HepG2 (cell line): Measurements from ENCODE around the gene PTPMT1. TPM values are rescaled to one million over a fixed set of nuclear protein-coding genes. Genes with fewer than 3 reads are reported as not detected.

Source experiments
- BHLHE40 ChIP-seq: IDR thresholded peaks from 2 replicates; pipeline ENCODE4 v1.6.1; 2011; ENCODE audit warnings: low read length, improper control_type of control experiment
- EZH2 ChIP-seq: conservative IDR thresholded peaks from 2 replicates; pipeline ENCODE4 v1.6.1; 2012; ENCODE audit warnings: mild to moderate bottlenecking, low read depth, low read length, moderate library complexity
- MED13 ChIP-seq: sonication (generic); formaldehyde crosslinking; IDR thresholded peaks from 2 replicates; pipeline ENCODE4 v1.5.0; 2020; ENCODE audit warnings: missing genetic modification reagents
- NFKBIZ ChIP-seq: IDR thresholded peaks from 2 replicates; pipeline ENCODE4 v1.6.1; 2018; ENCODE audit warnings: missing genetic modification reagents, missing compliant biosample characterization
- NR2F6 ChIP-seq, 2 experiments: IDR thresholded peaks; 2 replicates each; pipeline ENCODE4 v1.6.1; 2016; ENCODE audit warnings: antibody characterized with exemption in 1 of 2, mild to moderate bottlenecking in 1 of 2
- SNAPC2 ChIP-seq: sonication (generic); formaldehyde crosslinking; IDR thresholded peaks from 2 replicates; pipeline ENCODE4 v1.8.1; 2022; ENCODE audit warnings: mild to moderate bottlenecking, missing genetic modification reagents
- SUZ12 ChIP-seq: fragments of 150-350 bp; IDR thresholded peaks from 2 replicates; pipeline ENCODE4 v1.6.1; 2014; ENCODE audit warnings: low read depth, low read length
- YEATS4 ChIP-seq: sonication (generic); formaldehyde crosslinking; IDR thresholded peaks from 2 replicates; pipeline ENCODE4 v1.4.0; 2020; ENCODE audit warnings: missing genetic modification reagents, borderline replicate concordance
- ZNF18 ChIP-seq: sonication (generic); formaldehyde crosslinking; IDR thresholded peaks from 2 replicates; pipeline ENCODE4 v1.8.0; 2022; ENCODE audit warnings: mild to moderate bottlenecking, missing genetic modification reagents; ENCODE audit not compliant: insufficient replicate concordance
- ZNF407 ChIP-seq: sonication (generic); formaldehyde crosslinking; IDR thresholded peaks from one replicate; pipeline ENCODE4 v1.5.1; 2020; ENCODE audit warnings: mild to moderate bottlenecking, missing genetic modification reagents; ENCODE audit errors: not compliant biosample characterization
- ZNF704 ChIP-seq: sonication (generic); formaldehyde crosslinking; IDR thresholded peaks from 2 replicates; pipeline ENCODE4 v1.8.1; 2023; ENCODE audit warnings: mild to moderate bottlenecking, inconsistent platforms, moderate library complexity, missing genetic modification reagents, borderline replicate concordance
- ZNF720 ChIP-seq: sonication (generic); formaldehyde crosslinking; IDR thresholded peaks from 2 replicates; pipeline ENCODE4 v1.4.0; 2020; ENCODE audit warnings: missing genetic modification reagents
- polyA plus RNA-seq, 8 experiments: library from polyadenylated mRNA; depleted of rRNA in 3 of 8; stranded (reverse) in 7 of 8; unstranded in 1 of 8; fragments of >200 nt; fragmentation: Illumina TruSeq in 4 of 8; extraction: Trizol in 4 of 8; gene quantifications; 2 replicates each; pipeline versions ENCODE4 v1.2.1 to v1.2.3, GENCODE V29; 2011 to 2016; ENCODE audit warnings: low read depth in 4 of 8, missing spikeins in 1 of 8, mixed read lengths in 1 of 8; ENCODE audit not compliant: insufficient read depth in 1 of 8
- total RNA-seq, 5 experiments: library from RNA; depleted of rRNA; stranded (reverse); fragments of >200 nt; fragmentation: Illumina TruSeq; extraction: Trizol; gene quantifications; 2 replicates each; pipeline ENCODE4 v1.2.3, GENCODE V29; 2016; ENCODE audit warnings: low read depth in 1 of 5
- TF ChIP-seq, protein P1 (sequence below): sonication (generic); formaldehyde crosslinking; IDR thresholded peaks from 2 replicates; pipeline ENCODE4 v1.4.0; 2020; ENCODE audit warnings: missing genetic modification reagents
- TF ChIP-seq, protein P2 (sequence below): sonication (generic); formaldehyde crosslinking; IDR thresholded peaks from 2 replicates; pipeline ENCODE4 v1.4.0; 2020; ENCODE audit warnings: mild to moderate bottlenecking, low read depth, missing genetic modification reagents

The PTPMT1 gene
- total and polyA plus RNA-seq, 2 of the 13 experiments (the other 11 are each of a cell fraction or from before 2014, with no cell fraction given): 55.6 to 129 TPM

DNA sequence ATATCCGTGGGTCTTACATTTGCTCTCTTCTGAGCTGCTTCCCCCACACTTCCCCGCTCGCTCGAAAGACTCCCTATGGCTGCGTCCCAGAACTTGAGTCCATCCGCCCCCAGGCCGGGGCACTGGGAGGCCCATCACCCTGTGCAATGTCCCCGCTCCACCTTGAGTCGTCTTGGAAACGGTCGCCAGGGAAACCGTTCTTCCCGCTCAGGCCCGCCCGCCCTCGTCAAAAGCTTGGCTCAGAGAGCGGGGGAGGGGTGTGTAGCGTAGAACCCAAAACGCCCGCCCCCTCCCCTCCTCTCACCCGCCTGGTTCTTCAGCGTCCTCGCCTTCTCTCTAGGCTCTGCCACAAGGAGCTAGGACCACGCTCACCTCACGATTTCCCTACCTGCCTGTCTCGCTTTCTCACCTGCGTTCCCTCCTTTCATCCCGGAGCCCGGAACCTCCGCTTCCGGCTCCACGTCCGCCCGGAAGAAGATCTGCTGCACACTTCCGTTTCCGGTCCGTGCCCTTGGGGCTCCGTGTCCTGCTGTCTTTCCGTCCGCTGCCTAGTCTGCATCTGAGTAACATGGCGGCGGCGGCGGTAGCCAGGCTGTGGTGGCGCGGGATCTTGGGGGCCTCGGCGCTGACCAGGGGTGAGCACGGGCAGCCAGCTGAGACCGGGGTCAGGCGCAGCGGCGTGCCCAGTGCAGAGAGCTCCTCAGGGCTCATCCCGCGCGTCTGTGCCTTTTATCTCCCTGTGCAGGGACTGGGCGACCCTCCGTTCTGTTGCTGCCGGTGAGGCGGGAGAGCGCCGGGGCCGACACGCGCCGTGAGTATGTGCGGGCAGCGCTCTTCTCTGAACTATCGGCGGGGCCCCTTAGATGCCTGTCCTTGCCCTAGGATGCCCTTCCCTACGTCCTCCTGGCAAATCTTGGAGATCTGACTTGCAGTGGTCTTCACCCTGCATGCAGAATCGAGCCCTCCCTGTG lies 13.4 kb downstream of the PTPMT1 start, which contains the start of the genes KBTBD4 and NDUFS3 (continued):
- no peak for TF ChIP-seq ZNF704 (CRISPR knock-in tag)
- TF ChIP-seq BHLHE40: 0 out of 2 replicates have a peak, but pooled peaks have one; percentile 24
- TF ChIP-seq YEATS4: peak; percentile 96
- TF ChIP-seq EZH2: no peak
- TF ChIP-seq, protein P1, sequence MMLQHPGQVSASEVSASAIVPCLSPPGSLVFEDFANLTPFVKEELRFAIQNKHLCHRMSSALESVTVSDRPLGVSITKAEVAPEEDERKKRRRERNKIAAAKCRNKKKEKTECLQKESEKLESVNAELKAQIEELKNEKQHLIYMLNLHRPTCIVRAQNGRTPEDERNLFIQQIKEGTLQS (CRISPR knock-in tag): peak; percentile 64; the same call in 1 of the 2 replicates
- TF ChIP-seq SNAPC2: peak; percentile 89
- TF ChIP-seq ZNF18 (CRISPR knock-in tag): peak; percentile 75
- TF ChIP-seq SUZ12: no peak
- TF ChIP-seq, protein P2, sequence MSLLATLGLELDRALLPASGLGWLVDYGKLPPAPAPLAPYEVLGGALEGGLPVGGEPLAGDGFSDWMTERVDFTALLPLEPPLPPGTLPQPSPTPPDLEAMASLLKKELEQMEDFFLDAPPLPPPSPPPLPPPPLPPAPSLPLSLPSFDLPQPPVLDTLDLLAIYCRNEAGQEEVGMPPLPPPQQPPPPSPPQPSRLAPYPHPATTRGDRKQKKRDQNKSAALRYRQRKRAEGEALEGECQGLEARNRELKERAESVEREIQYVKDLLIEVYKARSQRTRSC (CRISPR knock-in tag): no peak
- TF ChIP-seq ZNF407 (CRISPR knock-in tag): peak; percentile 70
- TF ChIP-seq NFKBIZ: peak; percentile 67; the same call in 1 of the 2 replicates
- TF ChIP-seq ZNF720: peak; percentile 88
- TF ChIP-seq NR2F6 (IDR thresholded peaks at IDR 0.05): no peak
- TF ChIP-seq NR2F6 (CRISPR knock-in tag; IDR thresholded peaks at IDR 0.05): peak; percentile 65
- TF ChIP-seq MED13 (CRISPR knock-in tag): peak; percentile 88
